Endothelial cell (in vitro differentiated cells): ENCODE measurements around the gene NCSTN. TPM values are rescaled to one million over a fixed set of nuclear protein-coding genes. Genes with fewer than 3 reads are reported as not detected.

Experiments used
- DNase-seq: peaks from one replicate; pipeline ENCODE4 v3.0.0; 2021; ENCODE audit warnings: low spot score
- H3K27ac Mint-ChIP-seq: one replicate; pipeline ENCODE4 v1.8.0; 2021; ENCODE audit warnings: mixed read lengths, inconsistent platforms; ENCODE audit not compliant: unreplicated experiment
- H3K27me3 Mint-ChIP-seq: one replicate; pipeline ENCODE4 v1.8.0; 2021; ENCODE audit warnings: mild to moderate bottlenecking, moderate library complexity, mixed read lengths, inconsistent platforms; ENCODE audit not compliant: unreplicated experiment
- H3K36me3 Mint-ChIP-seq: one replicate; pipeline ENCODE4 v1.8.0; 2021; ENCODE audit warnings: mild to moderate bottlenecking, low read depth, mixed read lengths, inconsistent platforms; ENCODE audit not compliant: unreplicated experiment
- H3K4me1 Mint-ChIP-seq: one replicate; pipeline ENCODE4 v1.8.0; 2021; ENCODE audit warnings: mild to moderate bottlenecking, mixed read lengths, inconsistent platforms; ENCODE audit not compliant: unreplicated experiment
- H3K4me3 Mint-ChIP-seq: one replicate; pipeline ENCODE4 v1.8.0; 2021; ENCODE audit warnings: mild to moderate bottlenecking, mixed read lengths, inconsistent platforms; ENCODE audit not compliant: unreplicated experiment
- H3K9me3 Mint-ChIP-seq: one replicate; pipeline ENCODE4 v1.8.0; 2021; ENCODE audit warnings: mixed read lengths, inconsistent platforms; ENCODE audit not compliant: unreplicated experiment
- total RNA-seq: library from RNA; stranded (reverse); fragmentation: NEBNext Ultra II Directional; extraction: Animal tissue kit (Norgen Biotek cat#: 25700); gene quantifications from one replicate; pipeline ENCODE4 v1.2.1, GENCODE V29; 2021; ENCODE audit not compliant: unreplicated experiment
- TF ChIP-seq, protein P1 (sequence below): fragments of 200-600 bp; sonication (generic); IDR thresholded peaks from one replicate; pipeline ENCODE4 v1.5.0; 2021; ENCODE audit warnings: antibody characterized with exemption; ENCODE audit not compliant: unreplicated experiment

Gene NCSTN
- total RNA-seq, 1 donor from 2014 or later, result 115 TPM

DNA sequence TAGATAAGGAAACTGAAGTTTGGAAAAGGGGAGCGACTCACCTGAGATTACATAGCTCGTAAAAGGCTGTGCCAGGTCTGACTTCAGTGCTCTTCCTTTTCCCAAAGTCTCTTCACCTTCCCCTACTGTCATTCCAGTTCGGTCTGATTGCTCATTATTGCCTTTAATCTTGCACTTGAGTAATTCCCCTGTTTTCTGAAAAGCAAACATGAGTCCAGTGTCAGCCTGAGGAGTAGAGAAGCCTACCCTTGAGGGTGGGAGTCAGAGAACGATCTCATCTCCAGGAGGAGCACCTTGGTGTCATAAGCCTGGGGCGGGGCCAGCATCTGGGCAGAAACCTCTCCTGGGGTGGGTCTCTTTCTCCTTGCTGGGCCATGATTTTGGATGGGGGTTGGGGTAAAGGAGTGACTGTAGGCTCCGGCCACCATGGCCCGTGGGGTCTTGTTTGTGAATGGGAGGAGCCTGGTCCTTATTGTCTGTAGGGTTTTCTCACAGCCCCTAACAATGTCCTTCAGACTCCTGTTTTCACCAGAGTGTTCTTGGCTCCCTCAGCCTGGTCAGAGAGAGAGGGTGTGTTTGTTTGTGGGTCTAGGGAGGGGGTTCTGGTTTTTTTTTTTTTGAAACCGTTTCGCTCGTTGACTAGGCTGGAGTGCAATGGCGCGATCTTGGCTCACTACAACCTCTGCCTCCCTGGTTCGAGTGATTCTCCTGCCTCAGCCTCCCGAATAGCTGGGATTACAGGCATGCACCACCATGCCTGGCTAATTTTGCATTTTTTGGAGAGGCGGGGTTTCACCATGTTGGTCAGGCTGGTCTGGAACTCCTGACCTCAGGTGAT is 63.2 kb downstream of the NCSTN start:
- H3K4me3 Mint-ChIP-seq, result no peak overlapping the region
- peaks cover 14% of the 10 kb centered on the region for H3K27me3 Mint-ChIP-seq

DNA sequence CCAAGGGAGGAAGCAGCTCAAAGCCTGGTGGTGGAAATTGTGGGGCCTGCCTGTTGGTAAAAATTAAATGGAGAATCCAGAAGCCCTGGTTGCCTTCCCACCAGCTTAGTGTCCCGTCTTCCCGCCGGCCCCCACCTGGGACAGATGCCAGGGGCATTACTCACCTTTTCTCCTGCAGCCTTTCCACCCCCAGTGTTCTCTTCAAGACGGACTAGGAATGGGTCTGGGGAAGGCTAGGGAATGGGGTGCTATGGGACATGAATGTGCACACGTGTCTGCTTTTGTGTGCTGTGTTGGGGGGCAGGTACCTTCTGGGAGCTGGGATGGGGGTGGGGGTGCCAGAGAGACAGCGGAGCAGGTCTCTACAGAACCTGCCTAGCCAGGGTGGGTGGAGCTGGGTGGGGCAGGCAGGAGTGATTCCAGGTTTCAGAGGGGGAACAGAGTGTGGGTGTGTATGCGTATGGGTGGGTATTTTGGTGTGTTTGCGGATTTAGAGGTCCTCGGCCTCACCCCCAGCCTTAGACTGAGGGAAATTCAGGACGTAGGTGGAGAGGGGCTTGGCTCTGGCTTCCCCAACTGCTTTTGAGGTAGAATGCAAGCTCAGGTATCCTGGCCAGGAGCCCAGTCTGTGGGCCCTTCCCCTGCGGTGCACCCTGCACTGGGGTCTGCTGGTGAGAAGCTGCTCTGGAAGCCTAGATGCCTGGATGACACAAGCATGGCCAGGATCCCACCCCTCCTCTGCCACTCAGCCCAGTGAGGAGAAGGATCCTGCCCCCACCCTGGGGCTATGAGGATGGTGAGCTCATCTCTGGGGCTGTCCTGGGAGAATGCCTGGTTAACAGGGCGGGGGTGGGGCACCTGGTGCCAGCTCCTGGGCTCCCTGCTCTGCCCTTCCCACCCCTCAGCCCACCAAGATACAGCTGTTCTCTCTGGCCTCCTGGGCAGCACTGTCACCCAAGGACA is 64.9 kb downstream of the NCSTN start:
- peaks cover 87% of the 10 kb centered on the region for H3K4me1 Mint-ChIP-seq
- peaks cover 11% of the 10 kb centered on the region for H3K27me3 Mint-ChIP-seq
- peaks cover 37% of the 10 kb centered on the region for H3K36me3 Mint-ChIP-seq
- TF ChIP-seq, protein P1, sequence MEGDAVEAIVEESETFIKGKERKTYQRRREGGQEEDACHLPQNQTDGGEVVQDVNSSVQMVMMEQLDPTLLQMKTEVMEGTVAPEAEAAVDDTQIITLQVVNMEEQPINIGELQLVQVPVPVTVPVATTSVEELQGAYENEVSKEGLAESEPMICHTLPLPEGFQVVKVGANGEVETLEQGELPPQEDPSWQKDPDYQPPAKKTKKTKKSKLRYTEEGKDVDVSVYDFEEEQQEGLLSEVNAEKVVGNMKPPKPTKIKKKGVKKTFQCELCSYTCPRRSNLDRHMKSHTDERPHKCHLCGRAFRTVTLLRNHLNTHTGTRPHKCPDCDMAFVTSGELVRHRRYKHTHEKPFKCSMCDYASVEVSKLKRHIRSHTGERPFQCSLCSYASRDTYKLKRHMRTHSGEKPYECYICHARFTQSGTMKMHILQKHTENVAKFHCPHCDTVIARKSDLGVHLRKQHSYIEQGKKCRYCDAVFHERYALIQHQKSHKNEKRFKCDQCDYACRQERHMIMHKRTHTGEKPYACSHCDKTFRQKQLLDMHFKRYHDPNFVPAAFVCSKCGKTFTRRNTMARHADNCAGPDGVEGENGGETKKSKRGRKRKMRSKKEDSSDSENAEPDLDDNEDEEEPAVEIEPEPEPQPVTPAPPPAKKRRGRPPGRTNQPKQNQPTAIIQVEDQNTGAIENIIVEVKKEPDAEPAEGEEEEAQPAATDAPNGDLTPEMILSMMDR, result no peak
- H3K27ac Mint-ChIP-seq, result peak overlapping the region; percentile 80
- no peaks in the 10 kb centered on the region for H3K9me3 Mint-ChIP-seq
- no peak for DNase-seq
- H3K4me3 Mint-ChIP-seq, result no peak overlapping the region

More for the DNA sequence above, 63.2 kb downstream of the NCSTN start:
- peaks cover 35% of the 10 kb centered on the region for H3K36me3 Mint-ChIP-seq
- no peak overlapping the region for H3K27ac Mint-ChIP-seq
- TF ChIP-seq, protein P1, result no peak
- peaks cover 96% of the 10 kb centered on the region for H3K4me1 Mint-ChIP-seq
- no peaks in the 10 kb centered on the region for H3K9me3 Mint-ChIP-seq
- DNase-seq, result no peak

Other genes with a start within 250 kb of the NCSTN start
- 17.2 TPM for gene IGSF8, start 244.8 kb upstream of the NCSTN start, total RNA-seq
- gene ATP1A2, start 227.6 kb upstream of the NCSTN start, total RNA-seq, result 0.49 TPM
- not detected for gene ATP1A4, start 191.8 kb upstream of the NCSTN start, total RNA-seq
- not detected for gene CASQ1, start 152.8 kb upstream of the NCSTN start, total RNA-seq
- gene PEA15, start 138.0 kb upstream of the NCSTN start, total RNA-seq, result 593 TPM
- gene DCAF8, start 80.8 kb upstream of the NCSTN start, total RNA-seq, result 134 TPM
- 61.7 TPM for gene PEX19, start 58.2 kb upstream of the NCSTN start, total RNA-seq
- 178 TPM for gene COPA, start 133 bp upstream of the NCSTN start, total RNA-seq
- 1.2 TPM for gene NHLH1, start 23.7 kb downstream of the NCSTN start, total RNA-seq
- gene VANGL2, start 57.2 kb downstream of the NCSTN start, total RNA-seq, result 79.8 TPM
- gene SLAMF6, start 179.9 kb downstream of the NCSTN start, total RNA-seq, result not detected
- not detected for gene CD84, start 236.1 kb downstream of the NCSTN start, total RNA-seq